Measurements from ENCODE around the gene JPH4. TPM values are rescaled to one million over a fixed set of nuclear protein-coding genes. Genes with fewer than 3 reads are reported as not detected.
A peak's percentile ranks its signal among the peaks of the same experiment; 100 is the strongest.
"Not testable (repeated sequence)": the region's sequence is repeated elsewhere in the genome, so short reads cannot be mapped to it uniquely, and the experiment has no call there.

The JPH4 gene
- total RNA-seq, 1 donor from 2014 or later, result 7.4 TPM

DNA sequence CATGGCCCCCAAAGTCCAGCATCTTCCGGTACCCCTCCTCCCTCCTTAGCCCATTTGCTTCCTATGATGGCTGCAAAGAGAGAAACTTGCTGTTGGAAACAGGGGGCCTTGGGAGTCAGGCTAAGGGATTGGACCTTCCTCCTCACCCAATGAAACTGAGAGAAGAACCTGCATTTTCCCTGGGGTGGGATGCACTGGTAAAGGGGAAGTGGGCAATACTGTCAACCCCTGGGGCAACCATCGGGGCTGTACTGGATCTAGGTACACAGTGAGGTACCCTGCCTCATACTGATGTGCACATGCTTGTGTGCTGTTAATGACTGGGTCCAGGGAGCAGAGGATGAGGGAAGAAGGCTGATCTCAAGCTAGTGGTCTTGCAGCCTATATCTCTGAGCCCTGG lies 11.0 kb upstream of the JPH4 start:
- DNase-seq (ENCODE audit: low spot score in 2 of 2, unreplicated experiment in 2 of 2), result no peak
- Mint-ChIP-seq H3K9me3 (peaks cover 7% of the 10 kb centered on the region), H3K4me1 (peaks cover 14% of the 10 kb centered on the region), H3K27ac (no peak overlapping the region), H3K36me3 (no peaks in the 10 kb centered on the region), H3K4me3 (no peak overlapping the region), H3K27me3 (ENCODE audit: low read depth) (peaks cover 20% of the 10 kb centered on the region)
- TF ChIP-seq, protein P1, sequence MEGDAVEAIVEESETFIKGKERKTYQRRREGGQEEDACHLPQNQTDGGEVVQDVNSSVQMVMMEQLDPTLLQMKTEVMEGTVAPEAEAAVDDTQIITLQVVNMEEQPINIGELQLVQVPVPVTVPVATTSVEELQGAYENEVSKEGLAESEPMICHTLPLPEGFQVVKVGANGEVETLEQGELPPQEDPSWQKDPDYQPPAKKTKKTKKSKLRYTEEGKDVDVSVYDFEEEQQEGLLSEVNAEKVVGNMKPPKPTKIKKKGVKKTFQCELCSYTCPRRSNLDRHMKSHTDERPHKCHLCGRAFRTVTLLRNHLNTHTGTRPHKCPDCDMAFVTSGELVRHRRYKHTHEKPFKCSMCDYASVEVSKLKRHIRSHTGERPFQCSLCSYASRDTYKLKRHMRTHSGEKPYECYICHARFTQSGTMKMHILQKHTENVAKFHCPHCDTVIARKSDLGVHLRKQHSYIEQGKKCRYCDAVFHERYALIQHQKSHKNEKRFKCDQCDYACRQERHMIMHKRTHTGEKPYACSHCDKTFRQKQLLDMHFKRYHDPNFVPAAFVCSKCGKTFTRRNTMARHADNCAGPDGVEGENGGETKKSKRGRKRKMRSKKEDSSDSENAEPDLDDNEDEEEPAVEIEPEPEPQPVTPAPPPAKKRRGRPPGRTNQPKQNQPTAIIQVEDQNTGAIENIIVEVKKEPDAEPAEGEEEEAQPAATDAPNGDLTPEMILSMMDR (IDR thresholded peaks at IDR 0.05; ENCODE audit: unreplicated experiment), result no peak

DNA sequence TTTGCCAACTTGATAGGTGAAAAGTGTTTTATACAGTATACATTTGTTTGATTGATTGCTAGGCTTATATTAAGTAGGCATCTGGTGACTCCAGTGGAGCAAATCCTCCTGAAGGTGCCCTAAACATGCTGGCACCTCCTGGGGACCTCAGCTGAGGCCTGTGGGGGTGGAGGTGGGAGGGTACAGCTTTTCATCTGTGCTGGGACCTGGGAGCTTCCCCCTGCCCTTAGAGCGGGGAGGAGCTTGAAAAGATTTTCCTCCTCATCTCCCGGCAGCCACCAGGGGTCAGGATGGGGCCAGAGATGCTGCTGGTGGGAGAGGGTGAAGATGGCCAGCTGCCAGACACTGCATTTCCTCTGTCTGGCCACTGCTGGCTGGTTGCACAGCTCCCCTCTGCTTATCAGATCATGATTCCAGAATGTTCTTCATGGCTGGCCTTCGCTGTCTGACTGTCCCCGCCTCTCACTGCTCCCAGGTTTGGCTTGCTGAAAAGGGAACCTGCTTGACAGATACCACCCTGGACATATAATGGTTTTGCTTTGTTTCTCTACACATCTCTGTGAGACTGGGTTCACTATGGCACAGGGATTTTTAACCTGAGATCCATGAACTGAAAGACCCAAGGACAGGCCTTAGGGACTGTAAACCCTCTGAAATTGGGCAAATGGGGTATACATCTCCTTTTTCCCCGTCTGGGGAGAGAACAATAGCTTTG lies 10.5 kb upstream of the JPH4 start:
- no peak overlapping the region for H3K4me3 Mint-ChIP-seq

DNA sequence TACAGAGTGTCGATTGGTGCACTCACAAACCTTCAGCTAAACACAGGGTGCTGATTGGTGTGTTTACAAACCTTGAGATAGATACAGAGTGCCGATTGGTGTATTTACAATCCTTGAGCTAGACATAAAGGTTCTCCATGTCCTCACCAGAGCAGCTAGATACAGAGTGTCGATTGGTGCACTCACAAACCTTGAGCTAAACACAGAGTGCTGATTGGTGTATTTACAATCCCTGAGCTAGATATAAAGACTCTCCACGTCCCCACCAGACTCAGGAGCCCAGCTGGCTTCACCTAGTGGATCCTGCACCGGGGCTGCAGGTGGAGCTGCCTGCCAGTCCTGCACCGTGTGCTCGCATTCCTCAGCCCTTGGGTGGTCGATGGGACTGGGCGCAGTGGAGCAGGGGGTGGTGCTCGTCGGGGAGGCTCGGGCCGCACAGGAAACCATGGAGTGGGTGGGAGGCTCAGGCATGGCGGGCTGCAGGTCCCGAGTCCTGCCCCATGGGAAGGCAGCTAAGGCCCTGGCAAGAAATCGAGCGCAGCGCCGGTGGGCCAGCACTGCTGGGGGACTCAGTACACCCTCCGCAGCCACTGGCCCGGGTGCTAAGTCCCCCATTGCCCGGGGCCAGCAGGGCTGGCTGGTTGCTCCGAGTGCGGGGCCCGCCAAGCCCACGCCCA lies 6.1 kb upstream of the JPH4 start:
- DNase-seq (ENCODE audit: low spot score in 2 of 2, unreplicated experiment in 2 of 2); H3K4me3 Mint-ChIP-seq; H3K9me3 Mint-ChIP-seq; H3K27ac Mint-ChIP-seq; H3K36me3 Mint-ChIP-seq: not testable (repeated sequence)
- peaks cover 49% of the 10 kb centered on the region for H3K27me3 Mint-ChIP-seq (ENCODE audit: low read depth)
- peaks cover 13% of the 10 kb centered on the region for H3K4me1 Mint-ChIP-seq

More for the DNA sequence above, 10.5 kb upstream of the JPH4 start:
- no peaks in the 10 kb centered on the region for H3K36me3 Mint-ChIP-seq
- H3K27ac Mint-ChIP-seq, result peak overlapping the region; percentile 88
- peaks cover 22% of the 10 kb centered on the region for H3K27me3 Mint-ChIP-seq (ENCODE audit: low read depth)
- peak; percentile 91 to 94 for DNase-seq (ENCODE audit: low spot score in 2 of 2, unreplicated experiment in 2 of 2)
- TF ChIP-seq, protein P1 (IDR thresholded peaks at IDR 0.05; ENCODE audit: unreplicated experiment), result peak; percentile 78
- peaks cover 7% of the 10 kb centered on the region for H3K9me3 Mint-ChIP-seq
- peaks cover 14% of the 10 kb centered on the region for H3K4me1 Mint-ChIP-seq

DNA sequence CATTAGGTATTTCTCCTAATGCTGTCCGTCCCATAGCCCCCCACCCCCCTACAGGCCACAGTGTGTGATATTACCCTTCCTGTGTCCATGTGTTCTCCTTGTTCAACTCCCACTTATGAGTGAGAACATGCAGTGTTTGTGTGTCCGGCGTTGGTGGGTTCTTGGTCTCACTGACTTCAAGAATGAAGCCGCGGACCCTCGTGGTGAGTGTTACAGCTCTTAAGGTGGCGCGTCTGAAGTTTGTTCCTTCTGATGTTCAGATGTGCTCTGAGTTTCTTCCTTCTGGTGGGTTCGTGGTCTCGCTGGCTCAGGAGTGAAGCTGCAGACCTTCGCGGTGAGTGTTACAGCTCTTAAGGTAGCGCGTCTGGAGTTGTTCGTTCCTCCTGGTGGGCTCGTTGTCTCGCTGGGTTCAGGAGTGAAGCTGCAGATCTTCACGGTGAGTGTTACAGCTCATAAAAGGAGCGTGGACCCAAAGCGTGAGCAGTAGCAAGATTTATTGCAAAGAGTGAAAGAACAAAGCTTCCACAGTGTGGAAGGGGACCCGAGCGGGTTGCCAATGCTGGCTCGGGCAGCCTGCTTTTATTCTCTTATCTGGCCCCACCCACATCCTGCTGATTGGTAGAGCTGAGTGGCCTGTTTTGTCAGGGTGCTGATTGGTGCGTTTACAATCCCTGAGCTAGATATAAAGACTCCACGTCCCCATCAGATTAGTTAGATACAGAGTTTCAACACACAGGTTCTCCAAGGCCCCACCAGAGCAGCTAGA lies 5.4 kb upstream of the JPH4 start:
- H3K9me3 Mint-ChIP-seq; H3K4me3 Mint-ChIP-seq; DNase-seq (ENCODE audit: low spot score in 2 of 2, unreplicated experiment in 2 of 2); H3K36me3 Mint-ChIP-seq; H3K27ac Mint-ChIP-seq; H3K4me1 Mint-ChIP-seq: not testable (repeated sequence)
- peaks cover 56% of the 10 kb centered on the region for H3K27me3 Mint-ChIP-seq (ENCODE audit: low read depth)

DNA sequence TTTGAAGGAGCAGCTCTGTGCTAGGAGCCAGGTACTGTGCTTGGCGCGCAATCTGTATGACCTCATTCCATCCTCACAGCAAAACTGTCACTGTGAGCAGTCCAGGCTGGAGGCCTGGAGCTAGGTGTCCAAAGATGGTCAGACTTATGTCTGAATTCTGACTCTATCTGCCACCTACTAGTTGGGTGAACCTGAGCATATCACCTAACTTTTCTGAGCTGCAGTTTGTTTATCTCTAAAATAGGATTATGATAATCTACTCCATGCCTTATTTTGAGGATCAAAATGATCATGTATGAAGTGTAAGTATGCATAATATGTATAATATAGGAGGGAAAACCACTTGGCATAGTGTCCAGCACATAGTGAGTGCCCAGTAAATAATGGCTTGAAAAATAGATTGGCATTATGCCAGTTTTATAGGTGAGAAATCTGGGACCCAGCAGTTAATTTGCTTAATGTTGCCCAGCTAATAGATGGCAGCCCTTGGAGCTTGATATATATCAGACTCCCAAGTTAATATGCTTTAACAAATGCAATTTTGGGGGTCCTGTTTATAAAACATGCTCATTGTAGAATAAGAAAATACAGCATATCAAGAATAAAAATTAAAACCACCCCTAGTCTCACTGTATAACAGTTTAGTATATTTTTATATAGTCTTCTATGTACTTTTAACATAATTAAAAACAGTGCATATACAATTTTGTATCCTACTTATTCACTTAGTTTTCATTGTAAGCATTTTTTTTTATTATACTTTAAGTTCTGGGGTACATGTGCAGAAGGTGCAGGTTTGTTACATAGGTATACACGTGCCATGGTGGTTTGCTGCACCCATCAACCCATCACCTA lies 4.5 kb upstream of the JPH4 start:
- H3K36me3 Mint-ChIP-seq, result no peaks in the 10 kb centered on the region
- TF ChIP-seq, protein P1 (IDR thresholded peaks at IDR 0.05; ENCODE audit: unreplicated experiment), result no peak
- no peak overlapping the region for H3K27ac Mint-ChIP-seq
- H3K27me3 Mint-ChIP-seq (ENCODE audit: low read depth), result peaks cover 64% of the 10 kb centered on the region
- H3K9me3 Mint-ChIP-seq, result no peaks in the 10 kb centered on the region
- no peak for DNase-seq (ENCODE audit: low spot score in 2 of 2, unreplicated experiment in 2 of 2)
- peaks cover 9% of the 10 kb centered on the region for H3K4me1 Mint-ChIP-seq
- H3K4me3 Mint-ChIP-seq, result no peak overlapping the region

DNA sequence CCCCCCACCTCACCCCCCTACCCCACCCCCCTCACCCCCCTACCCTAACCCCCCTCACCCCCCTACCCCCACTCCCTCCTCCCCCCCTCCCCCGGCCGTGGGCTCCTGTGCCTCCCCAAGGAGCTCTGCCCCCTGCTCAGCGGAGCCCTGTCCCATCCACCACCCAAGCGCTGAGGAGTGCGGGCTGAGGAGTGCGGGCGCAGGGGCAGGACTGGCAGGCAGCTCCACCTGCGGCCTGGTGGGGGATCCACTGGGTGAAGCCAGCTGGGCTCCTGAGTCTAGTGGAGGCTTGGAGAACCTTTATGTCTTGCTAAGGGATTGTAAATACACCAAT lies 2.3 kb upstream of the JPH4 start:
- Mint-ChIP-seq H3K27ac (no peak overlapping the region), H3K9me3 (no peaks in the 10 kb centered on the region), H3K4me1 (peaks cover 16% of the 10 kb centered on the region), H3K36me3 (no peaks in the 10 kb centered on the region), H3K4me3 (no peak overlapping the region), H3K27me3 (ENCODE audit: low read depth) (peaks cover 73% of the 10 kb centered on the region)
- no peak for DNase-seq (ENCODE audit: low spot score in 2 of 2, unreplicated experiment in 2 of 2)
- TF ChIP-seq, protein P1 (IDR thresholded peaks at IDR 0.05; ENCODE audit: unreplicated experiment), result no peak
